Astrocyte (in vitro differentiated cells and primary cell): ENCODE measurements around the gene MMP10.

Experiments
- CTCF ChIP-seq: IDR thresholded peaks from 2 replicates; pipeline ENCODE4 v1.5.1; 2011; ENCODE audit warnings: low read depth, mild to moderate bottlenecking, inconsistent platforms, low read length, moderate library complexity; ENCODE audit not compliant: insufficient read depth
- EZH2 ChIP-seq: IDR thresholded peaks from 2 replicates; pipeline ENCODE4 v1.6.1; 2012; ENCODE audit warnings: mild to moderate bottlenecking, low read length, inconsistent platforms; ENCODE audit not compliant: insufficient read depth

- TF ChIP-seq CTCF (no peak), EZH2 (no peak)
Observed at GRCh38 chr11:102792604-102793003, 12.2 kb upstream of the MMP10 start.
